ES-I3 (cell line): ENCODE results near the gene GPR15LG.
A peak's percentile ranks its signal among the peaks of the same experiment; 100 is the strongest.

Experiments used
- H3K36me3 ChIP-seq: 2 replicates; pipeline ENCODE4 v1.6.1; 2013; ENCODE audit warnings: mild to moderate bottlenecking, low read length, control low read depth, moderate library complexity; ENCODE audit not compliant: insufficient read depth
- H3K4me1 ChIP-seq: 2 replicates; pipeline ENCODE4 v1.6.1; 2013; ENCODE audit warnings: mild to moderate bottlenecking, control low read depth, low read length; ENCODE audit not compliant: insufficient read depth
- H3K9ac ChIP-seq: 2 replicates; pipeline ENCODE4 v1.6.1; 2013; ENCODE audit warnings: low read depth, mild to moderate bottlenecking, low read length, moderate library complexity
- H3K9me3 ChIP-seq: 2 replicates; pipeline ENCODE4 v1.6.1; 2013; ENCODE audit warnings: mild to moderate bottlenecking, low read length, moderate library complexity; ENCODE audit not compliant: control insufficient read depth, insufficient read depth

Gene GPR15LG

DNA sequence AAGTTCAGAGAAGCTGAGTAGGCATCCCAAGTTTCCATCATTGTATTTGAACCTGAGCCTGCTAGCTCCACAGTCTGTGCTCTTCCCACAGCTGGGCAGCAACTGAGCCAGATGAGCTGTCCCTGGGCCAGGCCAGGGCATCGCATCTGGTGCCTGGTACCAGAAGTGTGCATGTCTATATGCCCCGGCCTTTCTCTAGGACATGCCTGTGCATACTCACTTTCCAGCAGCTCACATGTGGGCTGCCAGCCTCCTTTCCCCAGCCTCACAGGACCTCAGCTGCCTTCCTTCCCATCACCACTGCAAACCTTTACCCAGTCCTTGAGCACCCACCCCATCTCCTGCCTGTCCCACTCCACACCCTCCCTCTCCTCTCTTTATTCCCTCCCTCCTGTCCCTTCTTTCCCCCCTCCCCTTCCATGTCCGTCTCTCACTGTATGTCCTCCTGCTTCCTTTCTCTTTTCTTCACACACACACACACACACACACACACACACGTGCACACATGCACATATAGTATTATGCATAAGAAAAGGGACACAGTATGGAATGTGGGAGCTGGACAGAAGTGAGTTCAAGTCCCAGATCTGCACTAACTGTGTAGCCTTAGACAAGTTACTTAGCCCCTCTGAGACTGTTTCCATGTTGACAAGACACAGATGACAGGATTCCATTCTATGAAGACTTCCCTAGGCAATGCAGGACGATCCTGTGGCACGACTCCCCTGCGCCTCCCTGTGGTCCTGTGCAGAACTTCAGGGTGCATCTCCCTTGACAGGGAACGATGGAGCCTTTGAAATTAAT is 31.6 kb downstream of the GPR15LG start:
- H3K9ac ChIP-seq = no peak overlapping the region
- H3K9me3 ChIP-seq = no peaks in the 10 kb centered on the region
- H3K36me3 ChIP-seq = no peaks in the 10 kb centered on the region
- no peaks in the 10 kb centered on the region for H3K4me1 ChIP-seq

DNA sequence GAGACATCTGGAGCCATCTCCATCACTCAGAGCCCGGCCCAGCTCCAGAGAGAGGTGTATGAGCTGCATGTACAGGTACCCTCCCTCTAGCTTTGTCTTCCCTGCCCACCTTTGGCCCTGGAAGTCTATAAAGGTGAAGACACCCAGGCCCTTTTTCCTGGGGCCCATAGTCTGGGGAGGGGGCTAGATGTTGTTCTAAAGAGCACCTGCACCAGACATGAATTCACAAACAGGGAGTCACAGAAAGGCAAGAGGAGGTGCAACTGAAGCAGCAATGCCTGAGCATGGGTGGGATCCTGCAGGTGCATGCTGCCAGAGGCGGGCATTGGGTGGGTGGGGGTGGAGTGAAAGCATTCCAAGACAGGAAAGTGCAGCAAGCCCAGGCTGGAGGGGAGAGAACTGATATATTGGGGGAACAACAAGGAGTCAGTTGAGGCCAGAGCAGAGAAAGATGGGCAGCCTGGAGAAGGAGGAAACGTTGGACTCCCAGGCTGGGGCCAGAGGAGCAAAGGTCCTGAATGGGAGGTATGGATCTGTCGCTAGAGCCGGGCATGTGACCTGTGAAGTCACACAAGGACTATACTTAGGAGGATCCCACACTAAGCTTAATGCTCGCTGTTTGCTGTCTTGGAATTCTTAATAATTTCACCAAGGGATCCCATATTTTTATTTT is 32.4 kb downstream of the GPR15LG start:
- H3K36me3 ChIP-seq = no peaks in the 10 kb centered on the region
- no peak overlapping the region for H3K9ac ChIP-seq
- no peaks in the 10 kb centered on the region for H3K9me3 ChIP-seq
- no peaks in the 10 kb centered on the region for H3K4me1 ChIP-seq

DNA sequence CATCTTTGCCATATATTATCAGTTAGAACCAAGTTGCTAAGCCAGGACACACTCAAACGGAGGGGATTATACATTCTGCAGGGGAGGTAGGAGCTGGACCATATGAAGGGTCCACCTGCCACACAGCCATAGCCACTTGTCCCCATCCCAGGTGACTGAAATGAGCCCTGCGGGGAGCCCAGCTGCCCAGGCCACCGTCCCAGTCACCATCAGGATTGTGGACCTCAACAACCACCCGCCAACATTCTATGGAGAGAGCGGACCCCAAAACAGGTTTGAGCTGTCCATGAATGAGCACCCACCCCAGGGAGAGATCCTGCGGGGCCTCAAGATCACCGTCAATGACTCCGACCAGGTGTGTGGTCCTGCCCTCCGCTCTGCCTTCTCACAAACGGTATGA is 34.4 kb downstream of the GPR15LG start:
- no peak overlapping the region for H3K9ac ChIP-seq
- no peaks in the 10 kb centered on the region for H3K9me3 ChIP-seq
- no peaks in the 10 kb centered on the region; the same call in 1 of the 2 replicates for H3K36me3 ChIP-seq
- no peaks in the 10 kb centered on the region for H3K4me1 ChIP-seq

DNA sequence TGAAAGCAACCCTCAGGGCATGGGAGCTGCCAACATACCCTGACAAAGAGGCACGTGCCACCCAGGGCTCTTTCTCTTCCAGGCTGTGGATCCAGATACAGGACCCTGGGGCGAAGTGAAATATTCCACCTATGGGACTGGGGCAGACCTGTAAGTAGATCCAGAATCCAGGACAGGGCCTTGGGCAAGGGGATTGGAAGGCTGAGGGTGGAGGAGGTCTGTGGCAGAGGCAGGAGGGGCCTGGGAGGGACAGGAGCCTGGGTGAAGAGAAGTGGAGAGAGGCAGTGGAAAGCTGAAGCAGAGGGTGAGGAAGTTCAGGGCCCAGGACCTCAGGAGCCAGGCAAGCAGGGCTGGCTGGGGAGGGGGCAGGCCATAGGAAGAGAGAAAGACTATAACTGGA is 38.0 kb downstream of the GPR15LG start:
- no peak overlapping the region for H3K9ac ChIP-seq
- H3K36me3 ChIP-seq = no peaks in the 10 kb centered on the region; the same call in 1 of the 2 replicates
- no peaks in the 10 kb centered on the region for H3K4me1 ChIP-seq
- H3K9me3 ChIP-seq = no peaks in the 10 kb centered on the region

DNA sequence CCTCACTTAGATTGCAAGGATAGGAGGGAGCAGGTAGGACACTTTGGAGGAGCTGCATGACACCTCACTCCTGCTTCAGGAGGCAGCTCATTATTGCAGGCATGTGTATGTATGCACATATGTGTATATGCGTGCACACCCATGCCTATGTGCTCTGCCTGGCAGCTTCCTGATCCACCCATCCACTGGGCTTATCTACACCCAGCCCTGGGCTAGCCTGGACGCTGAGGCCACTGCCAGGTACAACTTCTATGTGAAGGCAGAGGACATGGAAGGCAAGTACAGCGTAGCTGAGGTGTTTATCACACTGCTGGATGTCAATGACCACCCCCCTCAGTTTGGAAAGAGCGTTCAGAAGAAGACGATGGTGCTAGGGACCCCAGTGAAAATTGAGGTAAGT is 38.4 kb downstream of the GPR15LG start:
- Histone ChIP-seq H3K9ac (no peak overlapping the region), H3K9me3 (no peaks in the 10 kb centered on the region), H3K36me3 (no peaks in the 10 kb centered on the region; the same call in 1 of the 2 replicates), H3K4me1 (no peaks in the 10 kb centered on the region)

DNA sequence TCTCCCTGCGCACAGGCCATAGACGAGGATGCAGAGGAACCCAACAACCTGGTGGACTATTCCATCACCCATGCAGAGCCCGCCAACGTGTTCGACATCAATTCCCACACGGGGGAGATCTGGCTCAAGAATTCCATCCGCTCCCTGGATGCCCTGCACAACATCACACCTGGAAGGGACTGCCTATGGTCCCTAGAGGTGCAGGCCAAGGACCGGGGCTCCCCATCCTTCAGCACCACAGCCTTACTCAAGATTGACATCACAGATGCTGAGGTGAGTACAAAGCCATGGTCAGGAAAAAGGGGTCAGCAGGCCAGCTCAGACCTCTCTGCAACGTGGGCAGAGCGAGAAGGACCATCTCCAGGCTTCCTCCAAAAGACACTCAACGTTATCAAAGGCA is 39.5 kb downstream of the GPR15LG start:
- Histone ChIP-seq H3K9me3 (no peaks in the 10 kb centered on the region), H3K36me3 (no peaks in the 10 kb centered on the region; the same call in 1 of the 2 replicates)

DNA sequence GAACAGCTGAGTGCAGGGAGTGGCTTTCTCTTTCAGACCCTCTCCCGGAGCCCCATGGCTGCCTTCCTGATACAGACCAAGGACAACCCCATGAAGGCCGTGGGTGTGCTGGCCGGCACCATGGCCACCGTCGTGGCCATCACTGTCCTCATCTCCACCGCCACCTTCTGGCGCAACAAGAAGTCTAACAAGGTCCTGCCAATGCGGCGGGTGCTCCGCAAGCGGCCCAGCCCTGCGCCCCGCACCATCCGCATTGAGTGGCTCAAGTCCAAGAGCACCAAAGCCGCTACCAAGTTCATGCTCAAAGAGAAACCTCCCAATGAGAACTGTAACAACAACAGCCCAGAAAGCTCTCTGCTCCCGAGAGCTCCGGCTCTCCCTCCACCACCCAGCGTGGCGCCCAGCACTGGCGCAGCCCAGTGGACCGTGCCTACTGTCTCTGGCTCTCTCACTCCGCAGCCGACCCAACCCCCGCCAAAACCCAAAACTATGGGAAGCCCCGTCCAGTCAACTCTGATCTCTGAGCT is 40.5 kb downstream of the GPR15LG start:
- H3K4me1 ChIP-seq = no peaks in the 10 kb centered on the region
- H3K36me3 ChIP-seq = no peaks in the 10 kb centered on the region; the same call in 1 of the 2 replicates
- H3K9me3 ChIP-seq = no peaks in the 10 kb centered on the region
- H3K9ac ChIP-seq = peak overlapping the region; percentile 13; the same call in 1 of the 2 replicates

More for the DNA sequence above, 39.5 kb downstream of the GPR15LG start:
- no peak overlapping the region for H3K9ac ChIP-seq
- H3K4me1 ChIP-seq = no peaks in the 10 kb centered on the region

DNA sequence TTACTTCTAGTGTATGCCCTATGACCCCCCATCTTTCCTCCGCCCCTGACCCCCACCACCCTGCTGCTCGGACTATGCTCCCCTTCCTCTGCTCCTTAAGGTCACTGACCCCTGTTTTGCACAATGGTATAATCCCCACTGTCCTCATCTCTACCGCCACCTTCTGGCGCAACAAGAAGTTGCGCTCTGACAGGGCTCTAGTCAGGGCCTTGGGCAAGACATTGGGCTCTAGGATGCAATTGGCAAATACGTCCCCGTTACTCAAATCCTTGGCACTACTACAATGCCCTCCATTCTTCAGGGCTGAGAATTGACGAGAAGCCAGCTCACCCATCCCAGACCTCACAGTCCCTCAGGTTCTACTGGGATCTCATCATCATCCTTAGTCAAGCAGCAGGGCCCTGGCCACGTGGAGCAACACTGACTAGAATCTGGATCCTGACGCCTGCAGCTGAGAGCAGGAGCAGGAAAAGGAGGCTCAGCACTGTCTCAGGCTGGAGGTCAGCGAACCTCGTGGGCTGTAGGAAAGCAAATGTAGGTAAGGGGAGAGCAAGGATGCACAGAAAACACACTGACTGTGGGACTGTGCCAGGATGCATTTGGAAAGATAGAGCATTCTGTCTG is 41.1 kb downstream of the GPR15LG start:
- Histone ChIP-seq H3K4me1 (no peaks in the 10 kb centered on the region), H3K36me3 (no peaks in the 10 kb centered on the region; the same call in 1 of the 2 replicates), H3K9ac (peak overlapping the region; percentile 13; the same call in 1 of the 2 replicates), H3K9me3 (no peaks in the 10 kb centered on the region)

DNA sequence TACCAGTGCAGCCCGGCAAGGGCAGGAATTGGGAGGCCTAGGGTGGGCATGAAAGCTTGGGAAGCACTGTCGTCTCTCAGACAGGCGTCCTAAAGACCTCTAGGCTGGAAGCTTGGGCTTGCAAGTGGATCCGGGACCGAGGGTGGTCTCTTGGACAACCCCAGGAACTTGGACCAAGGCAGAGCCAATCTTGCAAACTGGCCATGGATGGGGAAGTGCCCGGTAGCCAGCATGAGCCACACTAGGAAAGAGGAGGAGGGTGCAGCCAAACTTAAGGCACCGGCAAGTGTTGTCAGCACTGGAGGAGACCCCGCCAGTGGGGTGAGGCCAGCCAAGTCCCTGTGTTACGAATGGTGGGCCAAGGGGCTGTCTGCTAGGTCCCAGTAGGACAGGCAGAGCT is 43.2 kb downstream of the GPR15LG start:
- Histone ChIP-seq H3K4me1 (no peaks in the 10 kb centered on the region), H3K9ac (no peak overlapping the region), H3K36me3 (no peaks in the 10 kb centered on the region; the same call in 1 of the 2 replicates), H3K9me3 (no peaks in the 10 kb centered on the region)

DNA sequence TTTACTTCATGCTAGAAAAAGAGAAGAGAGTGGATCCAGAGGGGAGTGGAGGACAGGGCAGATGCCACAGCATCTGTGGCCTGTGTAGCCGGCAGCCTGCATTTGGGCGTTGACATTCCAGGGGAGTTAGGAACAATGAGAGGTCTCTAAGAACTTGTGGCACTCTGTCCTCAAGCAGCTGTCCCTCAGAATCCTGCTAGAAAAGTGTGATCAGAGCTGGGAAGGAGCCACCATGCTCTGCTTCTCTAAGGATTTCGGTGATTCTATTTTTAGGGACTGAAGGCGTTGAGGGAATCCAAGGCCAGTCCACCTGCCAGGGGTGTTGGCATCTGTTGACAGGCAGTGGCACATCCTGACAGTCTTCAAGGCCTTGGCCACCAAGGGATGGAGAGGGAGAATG is 44.1 kb downstream of the GPR15LG start:
- H3K9ac ChIP-seq = no peak overlapping the region
- no peaks in the 10 kb centered on the region for H3K9me3 ChIP-seq
- H3K36me3 ChIP-seq = no peaks in the 10 kb centered on the region; the same call in 1 of the 2 replicates
- H3K4me1 ChIP-seq = no peaks in the 10 kb centered on the region

DNA sequence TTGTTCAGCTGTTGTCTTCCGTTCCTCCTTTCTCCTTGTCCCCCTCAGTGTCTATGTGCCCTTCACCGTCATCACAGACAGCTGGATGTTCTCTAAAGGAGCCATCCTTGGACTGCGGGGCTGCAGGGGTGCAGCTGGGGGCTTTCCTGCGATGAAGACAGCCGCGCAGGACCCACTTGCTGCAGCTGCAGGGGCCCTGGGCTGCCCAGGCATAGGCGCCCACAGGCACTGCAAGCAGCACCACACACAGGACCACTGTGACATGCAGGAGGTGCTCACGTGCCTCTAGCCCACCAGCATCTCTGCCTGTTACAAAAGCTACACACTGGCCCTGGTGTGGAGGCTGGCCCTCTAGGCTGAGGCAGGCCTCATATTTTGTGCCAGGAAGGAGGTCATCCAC is 48.3 kb downstream of the GPR15LG start:
- Histone ChIP-seq H3K9ac (no peak overlapping the region), H3K9me3 (no peaks in the 10 kb centered on the region), H3K36me3 (no peaks in the 10 kb centered on the region), H3K4me1 (no peaks in the 10 kb centered on the region)

DNA sequence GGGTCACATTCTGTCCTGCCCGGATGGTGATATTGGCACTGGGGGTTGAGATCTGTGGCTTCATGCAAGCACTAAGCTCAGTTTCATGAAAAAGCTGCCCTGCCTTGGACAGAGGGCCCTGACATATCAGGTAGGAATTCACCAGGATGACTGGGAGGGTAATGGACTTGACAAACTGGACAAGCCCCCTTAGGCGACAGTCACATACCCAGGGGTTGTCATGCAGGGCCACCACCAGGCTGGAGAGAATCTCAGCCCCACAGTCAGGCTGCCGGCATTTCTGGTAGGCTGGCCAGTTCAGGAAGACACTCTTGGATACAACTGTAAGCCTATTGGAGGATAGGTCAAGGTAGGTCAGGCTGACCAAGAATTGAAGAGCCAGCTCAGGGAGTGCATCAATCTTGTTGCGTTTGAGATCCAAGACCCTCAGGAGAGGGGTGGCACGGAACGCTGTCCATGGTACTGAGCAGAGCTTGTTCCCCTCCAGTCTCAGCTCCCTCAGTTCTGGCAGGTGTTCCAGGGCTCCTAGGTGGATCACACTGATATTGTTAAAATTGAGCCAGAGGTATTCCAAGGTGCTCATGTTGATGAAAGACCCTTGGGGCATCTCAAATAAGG is 50.9 kb downstream of the GPR15LG start:
- no peaks in the 10 kb centered on the region for H3K4me1 ChIP-seq
- H3K9me3 ChIP-seq = no peaks in the 10 kb centered on the region
- H3K9ac ChIP-seq = no peak overlapping the region
- H3K36me3 ChIP-seq = no peaks in the 10 kb centered on the region

DNA sequence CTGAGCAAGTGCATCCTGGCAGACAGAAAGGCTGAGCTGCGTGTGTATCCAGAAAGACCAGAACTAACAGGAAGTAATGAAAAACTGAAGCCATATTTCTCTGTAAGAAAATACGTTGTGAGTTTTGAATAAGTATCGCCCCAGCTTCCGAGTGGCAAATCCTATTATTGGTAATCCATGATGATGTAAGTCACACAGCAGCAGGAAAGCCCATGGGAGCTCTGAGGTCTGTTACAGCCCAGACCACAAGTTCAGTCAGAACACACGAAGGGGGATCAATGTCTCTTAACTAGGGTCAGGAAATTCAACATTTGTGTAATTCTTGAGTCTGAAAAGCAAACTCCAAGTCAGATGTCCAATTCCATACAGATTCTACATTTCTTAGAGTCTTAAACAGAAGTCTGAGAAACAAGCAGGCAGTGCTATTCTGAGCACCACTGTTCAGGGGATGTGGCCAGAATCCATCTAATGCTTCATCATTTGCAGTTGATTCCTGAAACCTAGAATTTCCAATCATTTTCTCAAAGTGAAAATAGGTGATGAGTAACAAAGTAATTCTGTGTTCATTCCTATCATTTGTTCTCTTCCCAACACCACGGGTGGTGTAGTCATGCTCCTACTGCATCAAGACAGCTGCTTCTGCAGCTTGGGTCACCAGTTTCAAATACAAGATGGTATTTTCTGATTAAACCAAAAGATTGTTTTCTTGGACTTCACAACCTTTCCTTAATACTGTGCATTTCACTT is 52.0 kb downstream of the GPR15LG start, which contains the start of gene LRIT2:
Gene LRIT2, minus strand, starts transcription at position 118 of the 747 bp plus-strand sequence. Its CDS starts 24 bp downstream, at position 94.
- H3K36me3 ChIP-seq = no peaks in the 10 kb centered on the region
- H3K9me3 ChIP-seq = no peaks in the 10 kb centered on the region
- no peaks in the 10 kb centered on the region for H3K4me1 ChIP-seq
- no peak within 1 kb of the TSS for H3K9ac ChIP-seq
